HepG2 (cell line): ENCODE results near the gene PRKCG. TPM values are rescaled to one million over a fixed set of nuclear protein-coding genes. Genes with fewer than 3 reads are reported as not detected.

ENCODE experiments used
- ATAC-seq: fragments of 200-7000 bp; cut with Tn5 transposase; 3 replicates; pipeline ENCODE4 v1.9.1; 2020; ENCODE audit warnings: mild to moderate bottlenecking, moderate library complexity
- BruUV-seq: library from RNA; stranded (reverse); fragments of 400-500 nt; replicated peaks from 2 replicates; lab custom pipeline; 2021; lab: Mats Ljungman, UMichigan
- CTCF ChIA-PET: fragments of 300-600 bp; formaldehyde crosslinking; extraction: SDS; loops from one replicate; lab custom pipeline; 2021; ENCODE audit warnings: low total read pairs, inconsistent platforms, low intra/inter-chr PET ratio; lab: Yijun Ruan, JAX
- POLR2A ChIA-PET: fragments of 350-600 bp; sonication (Branson Sonifier 250); formaldehyde crosslinking; loops from one replicate; lab custom pipeline; 2020; ENCODE audit warnings: antibody characterized with exemption, inconsistent platforms; lab: Yijun Ruan, JAX
- DNase-seq: peaks from one replicate; pipeline ENCODE4 v3.0.0-alpha.2; 2015; ENCODE audit warnings: low spot score
- FAIRE-seq: peaks from 3 replicates; lab custom pipeline; 2011; peaks lifted over from hg19 to GRCh38; lab: Jason Lieb, UNC
- H2AFZ ChIP-seq: one replicate; pipeline ENCODE4 v1.6.1; 2011; ENCODE audit warnings: low read length, inconsistent platforms
- H3K27ac ChIP-seq: fragments of 300-600 bp; 3 replicates; pipeline ENCODE4 v1.8.0; 2011; ENCODE audit warnings: mixed run types, mild to moderate bottlenecking, mixed read lengths, low read length, inconsistent platforms; ENCODE audit not compliant: insufficient read depth; ENCODE audit errors: extremely low read length
- H3K27me3 ChIP-seq, 2 experiments: fragments of 200-600 bp in 1 of 2; 2 replicates in 1 of 2; 3 replicates in 1 of 2; pipeline versions ENCODE4 v1.6.0 to v1.8.0; 2011; ENCODE audit warnings: low read length in 2 of 2, mild to moderate bottlenecking in 2 of 2, moderate library complexity in 2 of 2, inconsistent platforms in 1 of 2; ENCODE audit not compliant: insufficient read depth in 2 of 2, control insufficient read depth in 1 of 2
- H3K36me3 ChIP-seq, 2 experiments: fragments of 200-600 bp in 1 of 2; replicated peaks in 1 of 2; 2 replicates in 1 of 2; 3 replicates in 1 of 2; pipeline versions ENCODE4 v1.5.1 to v1.8.0; 2011; ENCODE audit warnings: low read length in 2 of 2, inconsistent platforms in 1 of 2; ENCODE audit not compliant: insufficient read depth in 2 of 2, control insufficient read depth in 1 of 2
- H3K4me1 ChIP-seq: 2 replicates; pipeline ENCODE4 v1.5.1; 2012; ENCODE audit warnings: low read length, inconsistent platforms; ENCODE audit not compliant: insufficient read depth
- H3K4me2 ChIP-seq: 2 replicates; pipeline ENCODE4 v1.6.0; 2011; ENCODE audit warnings: low read depth, low read length, inconsistent platforms
- H3K4me3 ChIP-seq, 3 experiments: fragments of 200-600 bp in 1 of 3; sonication (generic), shearing (Covaris generic) in 1 of 3; replicated peaks in 1 of 3; 2 replicates each; pipeline ENCODE4 v1.5.1; 2011 to 2016; ENCODE audit warnings: low read length in 3 of 3, inconsistent platforms in 2 of 3, low read depth in 2 of 3, mild to moderate bottlenecking in 2 of 3, control low read depth in 1 of 3, mixed read lengths in 1 of 3; ENCODE audit not compliant: insufficient read depth in 1 of 3
- H3K79me2 ChIP-seq: one replicate; pipeline ENCODE4 v1.6.1; 2011; ENCODE audit warnings: low read length, inconsistent platforms; ENCODE audit not compliant: insufficient read depth
- H3K9ac ChIP-seq: 2 replicates; pipeline ENCODE4 v1.6.0; 2011; ENCODE audit warnings: mild to moderate bottlenecking, low read depth, low read length, inconsistent platforms; ENCODE audit not compliant: insufficient read depth
- H3K9me3 ChIP-seq: 2 replicates; pipeline ENCODE4 v1.5.1; 2012; ENCODE audit warnings: mild to moderate bottlenecking, low read length
- H4K20me1 ChIP-seq: 2 replicates; pipeline ENCODE4 v1.6.0; 2011; ENCODE audit warnings: inconsistent platforms, mild to moderate bottlenecking, low read length, moderate library complexity; ENCODE audit not compliant: insufficient read depth
- AFF4 ChIP-seq: sonication (generic); formaldehyde crosslinking; IDR thresholded peaks from 2 replicates; pipeline ENCODE4 v1.4.0; 2020; ENCODE audit warnings: missing genetic modification reagents
- DMAP1 ChIP-seq: IDR thresholded peaks from 2 replicates; pipeline ENCODE4 v1.6.1; 2016
- DNMT3B ChIP-seq: conservative IDR thresholded peaks from 2 replicates; pipeline ENCODE4 v1.6.1; 2016; ENCODE audit warnings: missing biosample characterization, control low read depth
- NFKBIZ ChIP-seq: IDR thresholded peaks from 2 replicates; pipeline ENCODE4 v1.6.1; 2018; ENCODE audit warnings: missing genetic modification reagents, missing compliant biosample characterization
- SNRNP70 ChIP-seq: fragments of 200-400 bp; formaldehyde crosslinking; IDR thresholded peaks from 2 replicates; pipeline ENCODE4 v1.6.1; 2017; ENCODE audit warnings: mild to moderate bottlenecking, low read depth, low read length, moderate library complexity
- TBL1XR1 ChIP-seq: fragments of 150-350 bp; IDR thresholded peaks from 2 replicates; pipeline ENCODE4 v1.6.1; 2014; ENCODE audit warnings: borderline replicate concordance, low read length; ENCODE audit not compliant: partially characterized antibody
- ZBTB42 ChIP-seq: sonication (generic); formaldehyde crosslinking; IDR thresholded peaks from 2 replicates; pipeline ENCODE4 v1.5.0; 2020; ENCODE audit warnings: mild to moderate bottlenecking, missing genetic modification reagents
- ZBTB7A ChIP-seq: sonication (generic); formaldehyde crosslinking; IDR thresholded peaks from 2 replicates; pipeline ENCODE4 v1.8.0; 2022; ENCODE audit warnings: mild to moderate bottlenecking, missing genetic modification reagents
- ZNF431 ChIP-seq: sonication (generic); formaldehyde crosslinking; IDR thresholded peaks from 2 replicates; pipeline ENCODE4 v1.9.0; 2022; ENCODE audit warnings: missing genetic modification reagents, low read depth, mild to moderate bottlenecking, borderline replicate concordance
- ZNF564 ChIP-seq: sonication (generic); formaldehyde crosslinking; IDR thresholded peaks from 2 replicates; pipeline ENCODE4 v1.8.1; 2023; ENCODE audit warnings: mild to moderate bottlenecking, missing genetic modification reagents
- ZNF605 ChIP-seq: sonication (generic); formaldehyde crosslinking; IDR thresholded peaks from 2 replicates; pipeline ENCODE4 v1.8.0; 2022; ENCODE audit warnings: mild to moderate bottlenecking, missing genetic modification reagents
- whole genome bisulfite sequencing: methylation state at CpG from one replicate; pipeline ENCODE4 v1.1.6; 2017; ENCODE audit warnings: low lambda C conversion rate; 5-methylcytosine and 5-hydroxymethylcytosine counted together
- in situ Hi-C: cut with HindIII; loops from 2 replicates; pipeline ENCODE4 v1.10.0; 2017; ENCODE audit warnings: low pct_unique_long_range_greater_than_20kb; ENCODE audit not compliant: extremely low pct_ligation_motif_present
- intact Hi-C: fragments of 100-400 bp; cut with micrococcal nuclease; formaldehyde crosslinking; loops from one replicate; pipeline ENCODE4 v1.10.0; 2022; ENCODE audit not compliant: unreplicated experiment
- polyA plus RNA-seq, 8 experiments: library from polyadenylated mRNA; depleted of rRNA in 3 of 8; stranded (reverse) in 7 of 8; unstranded in 1 of 8; fragments of >200 nt; fragmentation: Illumina TruSeq in 4 of 8; extraction: Trizol in 4 of 8; gene quantifications; 2 replicates each; pipeline versions ENCODE4 v1.2.1 to v1.2.3, GENCODE V29; 2011 to 2016; ENCODE audit warnings: low read depth in 4 of 8, missing spikeins in 1 of 8, mixed read lengths in 1 of 8; ENCODE audit not compliant: insufficient read depth in 1 of 8
- total RNA-seq, 5 experiments: library from RNA; depleted of rRNA; stranded (reverse); fragments of >200 nt; fragmentation: Illumina TruSeq; extraction: Trizol; gene quantifications; 2 replicates each; pipeline ENCODE4 v1.2.3, GENCODE V29; 2016; ENCODE audit warnings: low read depth in 1 of 5
- TF ChIP-seq, protein P1 (sequence below): sonication (generic); formaldehyde crosslinking; IDR thresholded peaks from 2 replicates; pipeline ENCODE4 v1.5.0; 2020; ENCODE audit warnings: mild to moderate bottlenecking, missing genetic modification reagents
- TF ChIP-seq, protein P2 (sequence below): sonication (generic); formaldehyde crosslinking; conservative IDR thresholded peaks from 2 replicates; pipeline ENCODE4 v1.4.0; 2020; ENCODE audit warnings: missing genetic modification reagents
- TF ChIP-seq, protein P3 (sequence below): IDR thresholded peaks from 2 replicates; pipeline ENCODE4 v1.6.1; 2012; ENCODE audit warnings: low read length, improper control_type of control experiment

PRKCG gene
- total and polyA plus RNA-seq, 2 of the 13 experiments (the other 11 are each of a cell fraction or from before 2014, with no cell fraction given) = 0.02 to 0.03 TPM

GRCh38 chr19:53892301-53892980 is 10.4 kb downstream of the PRKCG start:
- 44% methylated on average over 8 of the region's 23 CpGs for WGBS
- no peaks in the 10 kb centered on the region for H4K20me1 ChIP-seq
- no peak overlapping the region for H3K9ac ChIP-seq
- POLR2A ChIA-PET = no interaction called here
- H3K27me3 ChIP-seq = peaks cover 2 to 19% of the 10 kb centered on the region in 2 experiments; a peak in 4 of 5 replicates
- no peaks in the 10 kb centered on the region for H3K9me3 ChIP-seq
- no peaks in the 10 kb centered on the region for H3K4me1 ChIP-seq
- H3K79me2 ChIP-seq = no peaks in the 10 kb centered on the region
- no peak overlapping the region for H3K4me3 ChIP-seq
- no peak; the same call in 2 of the 3 replicates for ATAC-seq
- CTCF ChIA-PET = no interaction called here
- no peak overlapping the region for H3K4me2 ChIP-seq
- no TSS peak for BruUV-seq
- no peak overlapping the region for H2AFZ ChIP-seq
- in situ Hi-C loops (no loop called here), intact Hi-C loops (no loop called here)
- FAIRE-seq = no peak
- no peak overlapping the region for H3K27ac ChIP-seq
- H3K36me3 ChIP-seq = no peaks in the 10 kb centered on the region
- DNase-seq = no peak
- TF ChIP-seq, protein P1, sequence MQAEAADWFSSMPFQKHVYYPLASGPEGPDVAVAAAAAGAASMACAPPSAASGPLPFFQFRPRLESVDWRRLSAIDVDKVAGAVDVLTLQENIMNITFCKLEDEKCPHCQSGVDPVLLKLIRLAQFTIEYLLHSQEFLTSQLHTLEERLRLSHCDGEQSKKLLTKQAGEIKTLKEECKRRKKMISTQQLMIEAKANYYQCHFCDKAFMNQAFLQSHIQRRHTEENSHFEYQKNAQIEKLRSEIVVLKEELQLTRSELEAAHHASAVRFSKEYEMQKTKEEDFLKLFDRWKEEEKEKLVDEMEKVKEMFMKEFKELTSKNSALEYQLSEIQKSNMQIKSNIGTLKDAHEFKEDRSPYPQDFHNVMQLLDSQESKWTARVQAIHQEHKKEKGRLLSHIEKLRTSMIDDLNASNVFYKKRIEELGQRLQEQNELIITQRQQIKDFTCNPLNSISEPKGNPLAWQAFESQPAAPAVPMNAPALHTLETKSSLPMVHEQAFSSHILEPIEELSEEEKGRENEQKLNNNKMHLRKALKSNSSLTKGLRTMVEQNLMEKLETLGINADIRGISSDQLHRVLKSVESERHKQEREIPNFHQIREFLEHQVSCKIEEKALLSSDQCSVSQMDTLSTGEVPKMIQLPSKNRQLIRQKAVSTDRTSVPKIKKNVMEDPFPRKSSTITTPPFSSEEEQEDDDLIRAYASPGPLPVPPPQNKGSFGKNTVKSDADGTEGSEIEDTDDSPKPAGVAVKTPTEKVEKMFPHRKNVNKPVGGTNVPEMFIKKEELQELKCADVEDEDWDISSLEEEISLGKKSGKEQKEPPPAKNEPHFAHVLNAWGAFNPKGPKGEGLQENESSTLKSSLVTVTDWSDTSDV (CRISPR knock-in tag) = no peak
- TF ChIP-seq, protein P2, sequence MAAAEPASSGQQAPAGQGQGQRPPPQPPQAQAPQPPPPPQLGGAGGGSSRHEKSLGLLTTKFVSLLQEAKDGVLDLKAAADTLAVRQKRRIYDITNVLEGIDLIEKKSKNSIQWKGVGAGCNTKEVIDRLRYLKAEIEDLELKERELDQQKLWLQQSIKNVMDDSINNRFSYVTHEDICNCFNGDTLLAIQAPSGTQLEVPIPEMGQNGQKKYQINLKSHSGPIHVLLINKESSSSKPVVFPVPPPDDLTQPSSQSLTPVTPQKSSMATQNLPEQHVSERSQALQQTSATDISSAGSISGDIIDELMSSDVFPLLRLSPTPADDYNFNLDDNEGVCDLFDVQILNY = no peak
- TF ChIP-seq ZNF431 (CRISPR knock-in tag) (no peak), SNRNP70 (no peak), ZNF564 (no peak), ZNF605 (CRISPR knock-in tag) (no peak), DMAP1 (CRISPR knock-in tag) (no peak), ZBTB42 (no peak), ZBTB7A (CRISPR knock-in tag) (no peak), AFF4 (no peak), TBL1XR1 (no peak), DNMT3B (CRISPR knock-in tag) (no peak), NFKBIZ (CRISPR knock-in tag) (no peak)
- TF ChIP-seq, protein P3, sequence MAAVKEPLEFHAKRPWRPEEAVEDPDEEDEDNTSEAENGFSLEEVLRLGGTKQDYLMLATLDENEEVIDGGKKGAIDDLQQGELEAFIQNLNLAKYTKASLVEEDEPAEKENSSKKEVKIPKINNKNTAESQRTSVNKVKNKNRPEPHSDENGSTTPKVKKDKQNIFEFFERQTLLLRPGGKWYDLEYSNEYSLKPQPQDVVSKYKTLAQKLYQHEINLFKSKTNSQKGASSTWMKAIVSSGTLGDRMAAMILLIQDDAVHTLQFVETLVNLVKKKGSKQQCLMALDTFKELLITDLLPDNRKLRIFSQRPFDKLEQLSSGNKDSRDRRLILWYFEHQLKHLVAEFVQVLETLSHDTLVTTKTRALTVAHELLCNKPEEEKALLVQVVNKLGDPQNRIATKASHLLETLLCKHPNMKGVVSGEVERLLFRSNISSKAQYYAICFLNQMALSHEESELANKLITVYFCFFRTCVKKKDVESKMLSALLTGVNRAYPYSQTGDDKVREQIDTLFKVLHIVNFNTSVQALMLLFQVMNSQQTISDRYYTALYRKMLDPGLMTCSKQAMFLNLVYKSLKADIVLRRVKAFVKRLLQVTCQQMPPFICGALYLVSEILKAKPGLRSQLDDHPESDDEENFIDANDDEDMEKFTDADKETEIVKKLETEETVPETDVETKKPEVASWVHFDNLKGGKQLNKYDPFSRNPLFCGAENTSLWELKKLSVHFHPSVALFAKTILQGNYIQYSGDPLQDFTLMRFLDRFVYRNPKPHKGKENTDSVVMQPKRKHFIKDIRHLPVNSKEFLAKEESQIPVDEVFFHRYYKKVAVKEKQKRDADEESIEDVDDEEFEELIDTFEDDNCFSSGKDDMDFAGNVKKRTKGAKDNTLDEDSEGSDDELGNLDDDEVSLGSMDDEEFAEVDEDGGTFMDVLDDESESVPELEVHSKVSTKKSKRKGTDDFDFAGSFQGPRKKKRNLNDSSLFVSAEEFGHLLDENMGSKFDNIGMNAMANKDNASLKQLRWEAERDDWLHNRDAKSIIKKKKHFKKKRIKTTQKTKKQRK = no peak
